Upper lobe of left lung (tissue), 4 donors: ENCODE results near the gene XYLT2.
"Not testable (repeated sequence)": the region's sequence is repeated elsewhere in the genome, so short reads cannot be mapped to it uniquely, and the experiment has no call there.

Experiments
- CTCF ChIP-seq, 6 experiments: fragments of 450-650 bp in 4 of 6; fragments of 200-600 bp in 2 of 6; sonication (generic) in 2 of 6; IDR thresholded peaks; one replicate each; pipeline ENCODE4 v1.5.1; 2016 to 2019; ENCODE audit warnings: antibody characterized with exemption in 6 of 6
- POLR2A ChIP-seq, 4 donors: fragments of 450-650 bp; IDR thresholded peaks; one replicate each; pipeline ENCODE4 v1.5.1; 2016 to 2017; ENCODE audit warnings: antibody characterized with exemption in 4 of 4, mild to moderate bottlenecking in 2 of 4

GRCh38 chr17:50405351-50405750, 59.4 kb downstream of the XYLT2 start:
- not testable (repeated sequence) for TF ChIP-seq CTCF, POLR2A (IDR thresholded peaks at IDR 0.05)
